Measurements from ENCODE around the gene NUMBL.

GRCh38 chr19:40716031-40716481 lies 25.6 kb upstream of the NUMBL start:
- no peak for TF ChIP-seq POLR2A (IDR thresholded peaks at IDR 0.05)
- no peak for TF ChIP-seq CTCF (IDR thresholded peaks at IDR 0.05)
